Activated CD4-positive, alpha-beta T cell treated with anti-CD3 and anti-CD28 coated beads, Interleukin-2, amount 50 U/mL, for 16 hours (primary cell): ENCODE data around the gene LHPP.
A peak's percentile ranks its signal among the peaks of the same experiment; 100 is the strongest.

Experiments used
- DNase-seq: peaks from one replicate; pipeline ENCODE4 v3.0.0-alpha.2; 2020

Gene LHPP

DNA sequence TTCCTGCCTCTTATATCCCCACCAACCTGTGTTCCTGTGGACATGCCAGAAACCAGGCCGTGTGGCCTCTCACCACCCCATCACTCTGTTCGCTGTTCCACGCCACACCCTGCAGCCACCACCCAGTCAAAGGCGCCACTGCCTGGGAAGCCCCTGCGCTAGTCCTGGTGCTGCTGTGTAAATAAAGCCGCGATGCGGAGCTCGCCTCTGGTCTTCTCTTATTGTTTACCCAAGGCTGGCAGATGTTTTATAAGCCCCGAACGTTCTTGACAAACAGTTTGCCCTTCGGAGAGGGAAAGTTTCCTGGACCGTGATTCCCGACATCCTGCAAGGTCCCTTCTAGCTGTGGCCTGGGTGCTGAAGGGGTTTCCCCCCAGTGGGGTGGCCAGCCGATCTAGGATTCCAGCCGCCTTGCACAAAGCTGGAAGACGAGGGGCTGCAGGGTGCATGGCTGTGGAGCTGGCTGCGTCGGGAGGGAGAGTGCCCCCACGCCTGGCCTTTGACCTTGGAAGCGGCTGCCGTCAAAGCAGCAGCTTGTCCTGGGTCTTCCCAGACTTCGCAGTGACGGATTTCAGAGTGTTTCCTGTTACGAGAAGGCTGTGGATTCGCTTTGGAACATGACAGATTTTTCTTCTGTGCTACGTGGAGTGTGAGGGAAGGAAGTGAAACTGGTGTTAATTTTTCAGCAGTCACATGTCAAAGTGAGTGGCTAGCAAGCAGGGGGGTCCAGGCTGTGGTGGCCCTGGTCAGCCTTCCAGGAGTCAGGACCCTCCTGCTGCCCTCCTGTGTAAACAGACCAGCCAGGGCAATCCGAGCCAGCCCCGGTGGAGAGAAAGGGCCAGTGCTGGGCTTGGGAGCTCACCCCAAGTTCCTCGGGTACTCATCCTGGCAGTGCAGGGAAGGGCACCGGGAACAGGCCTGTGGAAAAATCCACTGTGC, 61.6 kb downstream of the LHPP start:
- no peak for DNase-seq

DNA sequence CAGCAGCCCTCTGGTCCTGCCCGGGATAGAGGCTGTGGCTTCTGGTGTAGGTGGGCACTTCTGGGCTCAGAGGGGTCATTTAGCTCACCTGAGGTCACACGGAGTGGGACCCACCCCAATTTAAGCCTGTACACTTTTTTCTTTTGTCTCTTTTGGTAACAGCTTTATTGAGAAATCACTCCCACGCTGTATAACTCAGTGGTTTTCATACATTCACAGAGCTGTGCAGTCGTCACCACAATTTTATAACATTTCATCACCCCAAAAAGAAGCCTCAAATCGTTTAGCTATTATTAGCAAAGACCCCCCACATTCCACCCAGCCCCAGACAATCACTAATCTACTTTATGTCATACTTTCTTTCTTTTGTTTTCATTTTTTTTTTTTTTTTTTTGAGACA, 62.3 kb downstream of the LHPP start:
- DNase-seq = no peak

DNA sequence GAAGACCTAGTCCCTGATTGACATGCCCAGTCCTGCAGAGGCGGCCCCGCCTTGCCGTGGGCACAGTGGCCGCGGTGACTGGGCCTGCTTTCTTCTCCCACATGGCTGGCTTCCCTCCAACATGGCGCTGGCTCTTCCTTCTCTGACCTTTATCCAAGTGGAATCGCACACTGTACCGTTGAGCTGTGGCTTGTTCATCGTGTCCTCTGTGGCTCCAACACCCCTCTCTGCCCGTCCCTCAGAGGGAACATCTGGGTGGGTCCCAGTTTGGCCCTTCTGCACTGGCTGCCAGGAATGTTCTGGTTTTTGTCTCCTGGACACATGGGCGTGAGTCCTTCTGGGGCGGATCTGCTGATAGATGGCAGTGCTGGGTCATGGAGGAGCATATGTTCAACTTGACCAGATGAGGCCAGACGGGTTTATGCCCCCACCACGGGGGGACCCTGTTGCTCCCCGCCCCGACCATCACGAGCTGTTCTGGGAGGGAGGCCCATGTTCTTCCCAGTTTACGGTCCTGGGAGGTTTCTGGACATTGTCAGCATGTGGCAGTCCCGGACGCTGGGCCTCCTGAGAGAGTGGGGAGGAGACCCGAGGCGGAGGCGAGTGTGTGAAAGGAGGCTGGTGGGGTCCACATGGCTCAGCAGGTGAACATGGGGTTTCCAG, 63.5 kb downstream of the LHPP start:
- no peak for DNase-seq

DNA sequence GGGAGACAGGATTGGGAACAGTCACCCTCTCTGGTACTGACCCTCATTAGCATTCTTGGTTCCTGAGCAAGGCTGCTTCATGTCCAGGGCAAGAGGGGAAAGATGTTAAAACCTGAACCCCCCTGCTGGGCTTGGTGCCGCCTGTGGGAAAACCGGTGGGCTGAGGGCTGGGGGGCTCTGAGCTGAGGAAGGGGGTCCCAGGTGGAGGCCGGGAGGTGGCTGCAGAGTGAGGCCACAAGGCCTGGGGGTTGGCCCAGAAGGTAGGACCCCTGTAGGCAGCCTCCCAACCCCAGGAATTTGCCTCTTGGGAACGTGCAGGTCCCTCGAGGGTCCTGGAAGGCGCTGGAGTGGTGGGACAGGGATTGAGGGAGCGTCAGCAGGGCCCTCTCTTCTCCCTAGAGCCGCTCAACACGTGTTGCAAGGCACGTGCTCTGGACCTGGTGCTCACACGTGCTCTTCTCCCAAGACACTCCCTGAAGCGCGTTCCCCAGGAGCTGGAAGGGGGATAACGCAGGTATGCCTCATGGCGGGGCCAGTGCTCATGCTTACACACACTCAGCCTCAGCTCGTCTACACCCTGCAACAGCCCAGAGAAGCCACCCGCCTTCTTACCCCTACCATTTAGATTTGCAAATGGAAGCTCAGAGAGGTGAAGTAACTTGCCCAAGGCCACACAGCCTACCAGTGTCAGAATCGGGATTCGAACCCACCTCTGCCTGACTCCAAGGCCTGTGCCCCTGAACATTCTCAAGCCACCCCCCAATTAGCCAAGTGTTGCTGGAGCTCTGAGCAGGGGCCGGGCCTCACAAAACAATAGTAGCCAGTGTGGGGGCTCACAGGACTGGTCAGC, 64.4 kb downstream of the LHPP start:
- no peak for DNase-seq

DNA sequence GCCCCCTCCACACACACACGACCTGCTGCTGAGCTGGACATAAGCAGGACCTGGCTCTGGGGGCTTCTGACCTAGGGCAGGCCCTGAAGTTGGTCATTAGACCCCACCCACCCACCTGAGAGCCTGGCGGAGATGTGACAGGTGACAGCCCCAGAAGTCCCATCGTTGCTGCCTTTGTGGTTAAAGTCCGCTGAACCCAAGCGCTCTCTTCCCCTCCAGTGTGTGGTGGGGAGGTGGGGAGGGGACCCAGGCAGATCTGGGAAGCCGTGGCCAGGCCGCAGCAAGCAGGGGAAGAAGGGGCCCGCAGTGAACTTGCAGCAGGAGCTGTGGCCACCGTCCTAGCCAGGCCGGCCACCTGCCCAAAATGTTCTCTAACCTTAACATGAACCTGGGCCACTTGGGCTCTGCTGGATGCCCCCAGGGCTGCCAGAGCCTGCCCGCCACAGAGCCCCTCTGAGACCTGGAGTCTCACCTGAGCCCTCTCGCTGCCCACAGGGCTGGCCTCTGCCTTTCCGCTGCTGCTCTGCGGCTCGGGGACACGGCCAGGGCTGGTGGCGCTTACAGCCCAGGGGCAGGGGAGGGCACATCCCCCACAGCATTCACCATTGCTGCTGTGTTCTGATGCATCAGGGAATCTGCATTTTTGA, 65.1 kb downstream of the LHPP start:
- DNase-seq = no peak

DNA sequence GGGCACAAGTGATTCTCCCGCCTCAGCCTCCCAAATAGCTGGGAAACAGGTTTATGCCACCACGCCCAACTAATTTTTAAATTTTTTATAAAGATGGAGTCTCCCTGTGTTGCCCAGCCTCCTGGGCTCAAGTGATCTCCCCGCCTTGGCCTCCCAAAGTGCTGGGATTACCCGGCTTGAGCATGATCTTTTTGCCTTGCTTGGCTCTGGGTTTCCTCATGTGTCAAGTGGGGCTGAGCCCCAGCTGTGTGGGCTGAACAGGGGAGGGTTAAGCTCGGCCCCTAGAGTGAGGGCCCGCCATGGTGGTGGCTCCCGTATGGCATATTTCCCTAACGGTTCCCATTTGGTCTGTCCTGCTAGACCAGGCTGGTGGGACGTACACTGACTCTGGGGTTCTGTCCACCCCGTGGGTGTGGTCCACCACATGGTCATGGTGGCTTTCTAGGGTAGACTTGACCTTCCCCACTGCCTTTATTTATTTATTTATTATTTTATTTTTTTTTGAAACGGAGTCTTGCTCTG, 66.3 kb downstream of the LHPP start:
- no peak for DNase-seq

DNA sequence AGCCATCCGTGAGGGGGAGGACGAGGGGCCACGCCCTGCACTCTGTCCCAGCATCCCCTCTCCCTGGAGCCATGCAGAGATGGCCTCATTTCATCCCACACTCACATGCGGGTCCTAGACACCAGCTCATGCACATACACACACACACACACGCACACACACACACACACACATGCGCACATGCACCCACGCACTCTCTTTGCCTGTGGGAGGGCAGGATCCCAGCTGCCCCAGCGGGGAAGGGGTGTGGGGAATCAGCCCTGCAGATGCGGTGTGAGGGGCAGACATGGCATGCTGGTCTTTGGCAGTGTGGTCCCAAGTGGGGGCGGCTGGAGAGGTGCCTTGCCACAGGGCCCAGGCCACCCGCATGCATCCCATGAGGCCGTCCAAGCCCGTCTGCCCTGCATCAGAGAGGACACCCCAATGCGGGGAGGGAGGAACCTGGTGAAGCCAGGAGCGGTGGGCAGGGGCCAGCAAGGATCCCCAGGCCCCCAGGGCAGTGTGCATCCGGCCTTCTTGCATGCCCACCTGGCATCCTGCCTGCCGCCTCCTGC, 68.1 kb downstream of the LHPP start:
- no peak for DNase-seq

DNA sequence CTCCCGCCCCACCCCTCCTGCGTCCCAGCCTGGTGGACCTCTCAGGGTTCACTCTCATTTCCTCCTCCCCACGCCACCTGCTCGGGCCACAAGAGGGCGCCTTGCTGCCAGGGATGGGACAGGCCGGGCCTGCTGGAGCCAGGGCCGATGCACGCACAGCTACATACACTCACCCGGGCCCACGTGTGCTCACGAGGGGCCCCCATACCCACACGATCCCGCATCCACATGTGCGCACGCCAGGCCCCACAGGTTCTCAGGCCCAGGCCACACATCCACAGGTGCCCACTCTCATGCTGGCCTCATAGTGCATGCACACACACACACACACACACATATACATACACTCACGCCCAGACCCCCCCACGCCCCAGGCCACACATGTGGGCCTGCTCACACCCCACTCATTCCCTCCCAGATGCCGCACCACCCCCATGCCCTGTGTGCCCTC, 68.6 kb downstream of the LHPP start:
- DNase-seq = peak; percentile 87

DNA sequence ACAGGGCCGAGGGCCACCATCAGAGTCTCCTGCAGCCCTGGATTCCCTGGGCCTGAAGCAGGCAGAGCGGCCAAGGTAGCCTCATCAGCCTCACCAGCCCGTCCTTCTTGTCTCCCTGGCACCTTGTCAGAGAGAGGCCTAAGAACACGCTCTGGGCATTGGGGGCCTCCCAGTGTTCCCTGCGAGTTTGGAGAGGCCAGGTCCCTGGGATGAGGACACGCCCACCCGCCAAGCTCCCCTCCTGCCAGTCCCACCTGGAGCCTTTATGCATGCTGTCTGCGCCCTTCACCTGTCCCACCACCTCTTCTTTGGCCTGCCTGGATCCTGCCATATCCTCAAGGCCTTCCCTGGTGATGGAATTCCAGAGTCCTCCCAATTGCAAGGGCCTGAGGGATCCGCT, 69.2 kb downstream of the LHPP start:
- DNase-seq = no peak

DNA sequence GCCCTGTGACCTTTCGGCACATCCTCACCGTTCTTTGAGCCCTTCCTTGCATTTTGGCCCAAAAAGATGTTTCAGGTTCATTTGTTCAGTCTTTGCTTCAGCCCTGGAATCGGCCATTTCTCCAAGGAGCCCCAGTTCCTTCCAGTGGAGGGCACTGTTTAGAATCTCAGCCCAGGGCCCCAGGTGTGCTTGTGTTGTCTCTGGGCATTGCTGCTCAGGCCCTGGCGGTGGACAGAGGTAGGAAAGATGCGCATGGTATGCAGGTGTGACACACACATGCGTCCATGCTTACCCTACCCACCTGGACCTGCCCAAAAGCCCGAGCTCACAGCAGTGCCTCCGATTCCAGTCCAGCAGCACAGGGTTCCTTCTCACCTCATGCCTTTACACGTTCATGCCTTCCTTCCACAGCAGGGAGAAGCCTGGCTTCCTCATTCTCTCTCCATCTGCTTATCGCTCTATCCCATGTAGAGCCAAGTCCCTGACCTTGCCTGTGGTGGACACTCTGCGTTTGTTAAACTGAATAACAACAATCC, 70.6 kb downstream of the LHPP start:
- DNase-seq = no peak

DNA sequence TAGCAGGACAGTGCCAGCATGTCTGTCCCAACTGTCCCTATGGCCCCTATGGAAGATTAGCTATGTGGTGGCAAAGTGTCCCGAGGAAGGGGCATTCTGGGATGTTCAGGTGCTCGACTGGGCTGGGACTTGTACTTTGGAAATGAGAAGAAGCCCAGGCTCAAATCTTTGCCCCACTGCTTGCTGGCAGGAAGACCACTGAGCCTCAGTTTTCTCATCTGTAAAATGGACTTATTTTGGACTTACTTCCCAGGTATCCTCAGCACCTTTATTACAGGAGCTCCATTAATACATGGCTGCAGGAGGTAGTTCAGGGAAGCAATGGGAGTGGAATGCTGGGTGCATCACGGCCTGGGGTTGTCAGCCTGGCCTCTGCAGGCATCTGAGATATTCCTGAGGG, 71.2 kb downstream of the LHPP start:
- no peak for DNase-seq

DNA sequence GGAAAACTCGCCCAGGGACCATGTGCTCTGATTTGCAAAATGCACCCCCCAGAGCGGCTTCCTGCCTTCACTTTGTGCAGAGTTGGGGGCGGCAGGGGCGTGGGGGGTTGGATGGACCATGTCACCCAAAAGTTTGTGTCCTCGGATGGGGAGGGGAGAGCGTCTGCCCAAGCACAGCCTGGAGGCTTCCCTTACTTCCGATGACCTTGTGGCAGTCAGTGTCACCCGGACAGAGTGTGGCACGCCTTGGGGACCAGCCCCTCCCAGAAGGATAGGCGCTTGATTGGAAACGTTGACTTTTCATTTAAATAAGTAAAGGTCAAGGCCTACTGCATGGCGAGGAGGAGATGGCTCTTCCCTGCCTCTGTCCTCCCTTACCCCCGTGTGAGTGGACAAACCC, 71.6 kb downstream of the LHPP start:
- DNase-seq = no peak

DNA sequence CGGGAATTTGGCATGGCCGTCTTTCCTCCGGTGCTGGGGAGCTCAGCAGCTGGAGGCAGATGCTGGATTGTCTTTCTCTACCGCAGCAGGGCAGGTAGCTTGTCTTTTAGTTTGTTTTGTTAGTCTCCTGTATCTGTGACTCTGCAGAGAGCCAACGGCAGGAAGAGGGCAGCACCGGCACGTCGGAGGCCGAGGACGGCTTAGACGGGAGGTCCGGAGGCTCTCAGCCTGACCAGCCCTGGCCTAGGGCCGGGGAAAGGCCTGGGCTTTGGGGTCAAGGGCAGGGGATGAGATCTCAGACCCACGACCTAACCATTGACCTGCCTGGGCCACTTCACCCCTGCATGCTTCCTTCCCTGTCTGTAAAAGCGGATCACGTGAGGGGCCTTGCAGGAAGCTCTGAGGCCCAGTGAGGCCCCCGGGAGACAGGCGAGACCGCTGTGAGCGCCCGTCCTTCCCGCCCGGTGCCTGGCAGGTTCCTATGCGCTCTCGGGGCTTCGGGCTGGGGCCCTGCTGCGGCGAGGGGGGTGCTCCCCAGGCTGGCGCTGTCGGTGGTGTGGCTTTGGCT, 72.7 kb downstream of the LHPP start:
- no peak for DNase-seq

DNA sequence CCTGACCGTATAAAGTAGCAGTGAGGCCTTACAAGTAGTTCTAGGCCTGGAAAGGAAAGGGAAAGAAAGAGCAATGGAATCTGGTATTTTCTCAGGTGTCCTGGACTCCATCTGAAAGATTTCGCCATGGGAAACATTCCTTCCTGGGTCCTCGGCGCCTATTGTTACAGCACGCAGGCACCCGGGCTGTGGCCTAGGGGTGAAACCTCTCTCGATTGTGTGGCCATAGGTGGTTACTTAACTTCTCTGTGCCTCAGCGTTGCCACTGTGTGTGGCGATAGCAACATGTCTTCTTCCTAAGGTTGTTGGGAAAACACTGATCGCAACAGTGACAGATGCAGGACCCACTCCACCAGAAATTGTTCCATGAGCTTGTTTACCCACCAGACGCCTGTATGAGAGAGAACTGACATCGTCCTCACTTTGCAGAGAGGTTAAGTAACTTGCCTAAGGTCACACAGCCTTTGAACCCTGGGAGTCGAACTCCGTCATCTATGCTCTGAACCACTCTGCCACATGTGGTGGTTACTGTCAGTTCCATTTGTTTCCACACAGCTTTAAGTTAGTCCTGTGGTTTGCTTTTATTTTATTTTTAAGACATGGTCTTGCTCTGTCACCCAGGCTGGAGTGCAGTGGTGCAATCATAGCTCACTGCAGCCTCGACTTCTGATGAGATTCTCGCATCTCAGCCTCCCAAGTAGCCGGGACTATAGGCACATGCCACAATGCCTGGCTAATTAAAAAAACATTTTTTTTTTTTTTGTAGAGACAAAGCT, 73.4 kb downstream of the LHPP start:
- DNase-seq = no peak

DNA sequence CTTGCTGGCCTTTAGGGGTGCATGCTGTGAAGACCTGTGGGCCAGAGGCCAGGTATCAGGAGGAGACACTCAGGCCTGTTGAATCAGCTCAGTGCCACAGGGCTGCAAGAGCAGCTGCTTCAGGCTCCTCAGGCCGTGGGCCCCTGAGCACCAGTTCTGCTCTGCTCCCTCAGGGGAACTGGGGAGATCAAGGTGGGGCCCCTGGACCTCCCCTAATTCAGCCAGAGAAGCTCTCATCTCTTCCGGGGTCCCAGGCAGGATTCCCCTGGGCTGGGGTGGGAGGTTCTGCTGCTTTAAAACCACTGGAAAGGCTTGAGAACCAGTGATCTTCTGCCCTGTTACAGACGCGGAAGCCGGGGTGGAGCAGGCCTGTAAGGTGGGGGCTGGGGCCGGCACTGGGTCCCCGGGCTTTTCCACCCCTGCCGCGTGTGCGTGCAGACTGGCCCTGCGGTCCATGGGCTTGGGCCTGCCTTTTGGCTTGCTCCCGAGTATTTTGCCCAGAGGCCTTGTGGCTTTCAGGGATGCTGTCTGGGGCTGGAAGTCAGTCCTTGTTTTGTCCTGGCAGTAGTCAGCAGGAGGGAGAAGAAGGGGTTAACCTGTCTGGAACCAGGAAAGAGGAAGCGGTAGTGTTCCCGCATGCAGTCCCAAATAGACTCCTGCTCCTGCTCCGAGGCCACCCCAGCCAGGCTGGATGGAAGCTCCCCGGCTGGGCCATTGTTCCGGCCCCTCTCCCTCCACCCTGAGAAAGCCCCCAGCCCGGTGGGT, 74.3 kb downstream of the LHPP start:
- no peak for DNase-seq

DNA sequence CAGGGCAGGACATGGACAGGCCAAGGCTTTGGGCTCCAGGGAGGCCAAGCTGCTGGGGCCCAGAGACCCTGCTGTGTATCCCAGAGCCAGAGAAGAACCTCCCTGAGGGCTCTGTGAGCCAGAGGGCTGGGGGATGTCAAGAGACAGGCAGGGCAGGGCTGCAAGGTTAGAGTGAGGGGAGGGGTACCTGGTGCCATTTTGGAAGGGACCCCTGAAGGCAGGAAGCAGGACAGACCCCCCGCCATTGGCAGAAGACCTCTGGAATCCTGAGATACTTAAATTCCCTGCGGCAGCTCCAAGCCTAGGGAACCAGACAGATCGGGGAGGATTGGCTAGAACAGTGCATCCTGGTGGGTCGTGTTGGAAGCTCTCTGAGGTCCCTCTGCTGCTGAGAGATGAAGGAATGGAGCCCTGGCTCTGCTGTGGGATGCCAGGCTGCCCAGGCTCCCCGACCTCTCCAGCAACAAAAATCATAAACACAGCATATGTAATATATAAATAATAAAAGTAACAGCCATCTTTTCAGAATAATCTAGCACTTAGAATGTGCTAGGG, 75.0 kb downstream of the LHPP start:
- DNase-seq = no peak

DNA sequence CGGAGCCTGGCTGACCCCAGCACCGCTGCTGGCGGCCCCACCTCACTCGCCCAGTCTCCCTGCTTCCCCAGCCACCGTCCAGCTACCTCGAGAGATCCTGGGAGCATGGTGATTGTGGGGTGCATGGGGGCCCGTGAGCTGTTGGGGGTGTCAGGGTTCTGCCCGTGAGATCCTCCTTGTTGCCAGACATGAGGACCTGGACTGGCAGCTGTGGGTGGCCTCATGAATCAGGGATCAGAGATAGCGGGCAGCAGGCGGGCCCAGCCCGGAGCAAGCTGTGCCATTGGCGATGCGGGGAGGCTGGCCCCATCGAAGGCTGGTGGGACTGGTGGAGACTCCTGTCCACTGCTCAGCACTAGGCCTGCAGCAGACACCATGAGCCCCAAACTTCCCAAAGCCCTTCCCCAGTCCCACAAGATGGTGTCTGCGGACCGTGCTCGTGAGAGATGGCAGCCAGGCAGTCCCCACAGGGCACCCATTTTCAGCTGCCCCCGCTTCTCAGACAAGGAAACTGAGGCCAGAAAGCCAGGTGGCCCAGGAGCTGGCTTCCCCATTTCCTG, 75.6 kb downstream of the LHPP start:
- DNase-seq = no peak

DNA sequence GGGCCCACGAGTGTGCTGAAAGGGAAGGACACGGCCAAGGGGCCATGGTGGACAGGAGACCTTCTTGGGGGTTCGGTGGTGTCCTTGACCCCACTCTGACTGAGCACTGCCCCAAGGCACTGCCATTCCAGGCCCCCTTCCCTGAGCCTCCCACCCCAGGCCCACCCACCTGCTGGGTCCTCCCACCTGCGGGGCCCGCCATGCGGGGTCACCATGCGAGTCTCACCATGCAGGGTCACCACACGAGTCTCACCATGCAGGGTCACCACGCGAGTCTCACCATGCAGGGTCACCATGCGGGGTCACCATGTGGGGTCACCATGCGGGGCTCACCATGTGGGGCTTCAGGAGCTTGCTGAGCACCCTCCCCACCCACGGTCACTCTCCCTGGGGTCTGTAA, 76.3 kb downstream of the LHPP start:
- no peak for DNase-seq

DNA sequence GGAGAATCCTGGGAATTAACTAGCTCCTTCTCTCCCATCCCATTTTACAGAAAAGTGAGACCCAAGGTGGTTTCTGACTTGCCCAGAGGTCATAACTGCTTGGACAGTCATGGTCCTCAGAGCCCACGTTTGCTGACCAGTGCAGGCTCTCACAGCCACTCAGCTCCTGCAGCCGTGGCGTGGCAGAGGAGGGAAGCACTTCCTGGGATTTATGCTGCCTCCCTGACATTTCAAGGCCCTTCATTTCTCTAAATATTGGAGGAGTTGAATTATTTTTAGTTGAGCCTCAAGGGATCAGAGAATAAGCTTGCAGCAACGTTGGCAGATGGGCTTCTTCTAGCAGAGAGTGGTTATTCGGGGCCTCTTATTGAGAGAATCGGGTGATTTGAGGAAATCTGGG, 77.1 kb downstream of the LHPP start:
- no peak for DNase-seq
